ENCODE measurements around the gene SORBS1.

DNA sequence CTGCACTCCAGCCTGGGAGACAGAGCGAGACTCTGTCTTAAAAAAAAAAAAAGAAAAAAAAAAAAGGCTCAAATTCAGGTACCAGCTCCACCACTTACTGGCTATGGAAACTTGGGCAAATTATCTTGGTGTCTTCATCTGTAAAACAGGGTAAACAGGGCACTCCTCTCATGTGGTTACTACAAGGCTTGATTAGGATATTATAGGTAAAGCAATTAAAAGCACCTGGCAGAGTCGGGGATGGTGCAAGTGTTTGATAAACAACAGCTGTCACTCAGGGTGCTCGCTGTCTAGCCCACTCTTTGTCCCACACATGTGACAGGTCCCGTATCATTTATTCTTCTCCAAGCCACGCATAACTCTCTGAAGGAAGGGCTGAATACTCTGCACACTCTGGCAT is 96.9 kb downstream of the SORBS1 start:
- TF ChIP-seq EP300 (IDR thresholded peaks at IDR 0.05; ENCODE audit: borderline replicate concordance) (no peak), CREB1 (IDR thresholded peaks at IDR 0.05; ENCODE audit: low read depth) (no peak), EGR1 (IDR thresholded peaks at IDR 0.05) (no peak), CEBPB (IDR thresholded peaks at IDR 0.05) (no peak), TAF1 (IDR thresholded peaks at IDR 0.05; ENCODE audit: low read depth) (no peak), NFIC (IDR thresholded peaks at IDR 0.05) (no peak)
- TF ChIP-seq, protein P1, sequence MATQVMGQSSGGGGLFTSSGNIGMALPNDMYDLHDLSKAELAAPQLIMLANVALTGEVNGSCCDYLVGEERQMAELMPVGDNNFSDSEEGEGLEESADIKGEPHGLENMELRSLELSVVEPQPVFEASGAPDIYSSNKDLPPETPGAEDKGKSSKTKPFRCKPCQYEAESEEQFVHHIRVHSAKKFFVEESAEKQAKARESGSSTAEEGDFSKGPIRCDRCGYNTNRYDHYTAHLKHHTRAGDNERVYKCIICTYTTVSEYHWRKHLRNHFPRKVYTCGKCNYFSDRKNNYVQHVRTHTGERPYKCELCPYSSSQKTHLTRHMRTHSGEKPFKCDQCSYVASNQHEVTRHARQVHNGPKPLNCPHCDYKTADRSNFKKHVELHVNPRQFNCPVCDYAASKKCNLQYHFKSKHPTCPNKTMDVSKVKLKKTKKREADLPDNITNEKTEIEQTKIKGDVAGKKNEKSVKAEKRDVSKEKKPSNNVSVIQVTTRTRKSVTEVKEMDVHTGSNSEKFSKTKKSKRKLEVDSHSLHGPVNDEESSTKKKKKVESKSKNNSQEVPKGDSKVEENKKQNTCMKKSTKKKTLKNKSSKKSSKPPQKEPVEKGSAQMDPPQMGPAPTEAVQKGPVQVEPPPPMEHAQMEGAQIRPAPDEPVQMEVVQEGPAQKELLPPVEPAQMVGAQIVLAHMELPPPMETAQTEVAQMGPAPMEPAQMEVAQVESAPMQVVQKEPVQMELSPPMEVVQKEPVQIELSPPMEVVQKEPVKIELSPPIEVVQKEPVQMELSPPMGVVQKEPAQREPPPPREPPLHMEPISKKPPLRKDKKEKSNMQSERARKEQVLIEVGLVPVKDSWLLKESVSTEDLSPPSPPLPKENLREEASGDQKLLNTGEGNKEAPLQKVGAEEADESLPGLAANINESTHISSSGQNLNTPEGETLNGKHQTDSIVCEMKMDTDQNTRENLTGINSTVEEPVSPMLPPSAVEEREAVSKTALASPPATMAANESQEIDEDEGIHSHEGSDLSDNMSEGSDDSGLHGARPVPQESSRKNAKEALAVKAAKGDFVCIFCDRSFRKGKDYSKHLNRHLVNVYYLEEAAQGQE (IDR thresholded peaks at IDR 0.05; ENCODE audit: low read depth) = no peak

Measured in Ishikawa (cell line).